ENCODE measurements around the gene NDUFA12.
A peak's percentile ranks its signal among the peaks of the same experiment; 100 is the strongest.

The NDUFA12 gene

DNA sequence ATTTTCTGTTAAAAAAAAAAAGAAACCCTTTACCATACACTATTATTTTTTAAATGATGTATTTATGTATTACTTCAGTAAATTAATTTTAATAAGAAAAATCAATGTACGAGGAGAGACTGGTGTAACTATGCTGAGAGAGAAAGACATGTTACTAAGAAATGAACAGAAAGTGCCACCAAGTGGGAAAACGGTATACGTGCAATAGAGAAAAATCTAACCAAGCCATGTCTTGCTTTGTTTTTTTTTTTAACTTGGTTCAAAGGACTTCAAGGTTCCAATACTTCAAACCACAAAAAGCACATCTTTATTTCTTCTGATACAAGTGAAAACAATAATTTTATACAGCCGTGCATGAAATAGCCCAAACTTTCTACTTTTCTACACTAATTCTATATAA is 22.9 kb downstream of the NDUFA12 start:
- DNase-seq (ENCODE audit: low spot score) = no peak

DNA sequence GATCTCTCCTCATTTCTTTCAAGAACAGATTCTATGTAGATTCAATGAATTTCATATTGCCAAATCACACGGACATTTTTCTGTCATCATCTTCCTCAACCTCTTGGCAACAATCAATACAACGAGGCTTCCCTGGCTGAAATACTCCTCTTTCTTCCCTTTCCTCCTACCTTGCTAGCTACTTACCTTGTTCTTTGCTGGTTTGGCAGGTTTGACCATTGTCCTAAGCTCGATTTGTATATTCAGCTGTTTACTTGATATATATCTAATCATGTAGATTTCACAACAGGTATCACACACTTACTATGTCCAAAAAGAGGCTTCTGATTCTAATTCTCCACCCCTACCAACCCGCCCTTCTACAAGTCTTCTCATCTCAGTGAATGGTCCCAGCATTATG is 23.6 kb downstream of the NDUFA12 start:
- no peak for DNase-seq (ENCODE audit: low spot score)

DNA sequence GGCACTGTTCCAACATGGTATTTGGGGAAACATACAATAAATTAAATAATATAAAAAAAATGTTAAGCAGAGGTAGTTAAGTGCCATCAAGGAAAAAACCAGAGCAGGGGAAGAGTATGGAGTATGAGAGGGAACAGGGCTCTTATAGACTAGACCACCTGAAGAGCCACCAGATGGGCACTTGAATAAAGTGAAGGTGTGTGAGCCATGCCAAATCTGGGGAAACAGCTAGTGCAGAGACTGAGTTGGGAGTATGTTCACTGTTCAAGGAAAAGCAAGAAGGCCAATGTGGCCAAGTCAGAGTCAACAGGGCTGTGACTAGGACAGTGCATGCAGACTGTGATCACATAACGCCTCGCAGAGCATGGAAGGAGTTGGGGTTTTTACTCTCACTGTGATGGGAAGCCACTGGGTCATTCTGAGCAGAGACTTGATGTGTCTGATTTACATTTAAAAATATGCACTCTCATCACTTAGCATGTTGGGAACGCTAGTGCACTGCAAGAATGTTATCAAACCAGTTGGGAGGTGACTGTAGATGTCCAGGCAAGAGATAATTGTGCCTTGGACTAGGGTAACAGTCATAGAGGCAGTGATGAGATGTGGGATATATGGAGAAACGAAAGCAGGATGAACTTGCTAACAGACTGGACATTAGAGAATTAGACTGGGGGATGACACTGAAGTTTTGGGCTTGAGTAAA is 25.6 kb downstream of the NDUFA12 start:
- no peak for DNase-seq (ENCODE audit: low spot score)

DNA sequence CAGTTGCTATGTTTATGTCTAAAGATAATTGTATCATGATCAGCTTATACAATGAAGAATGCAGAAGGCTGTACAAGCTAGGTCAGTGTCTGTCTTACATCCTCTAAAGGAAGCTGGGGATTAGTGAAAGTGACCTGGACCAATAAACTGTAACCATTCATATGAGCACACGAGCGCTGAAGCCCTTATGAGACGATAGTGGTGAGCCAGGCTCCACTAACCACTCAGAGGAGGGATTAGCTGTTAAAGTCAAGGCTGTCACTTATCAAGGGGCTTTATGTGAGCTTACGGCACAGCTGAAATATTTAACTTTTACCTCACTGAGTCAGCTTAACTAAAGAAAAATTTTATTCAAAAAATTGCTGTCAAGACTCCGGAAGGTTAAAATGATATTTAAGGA is 30.3 kb downstream of the NDUFA12 start:
- no peak for DNase-seq (ENCODE audit: low spot score)

DNA sequence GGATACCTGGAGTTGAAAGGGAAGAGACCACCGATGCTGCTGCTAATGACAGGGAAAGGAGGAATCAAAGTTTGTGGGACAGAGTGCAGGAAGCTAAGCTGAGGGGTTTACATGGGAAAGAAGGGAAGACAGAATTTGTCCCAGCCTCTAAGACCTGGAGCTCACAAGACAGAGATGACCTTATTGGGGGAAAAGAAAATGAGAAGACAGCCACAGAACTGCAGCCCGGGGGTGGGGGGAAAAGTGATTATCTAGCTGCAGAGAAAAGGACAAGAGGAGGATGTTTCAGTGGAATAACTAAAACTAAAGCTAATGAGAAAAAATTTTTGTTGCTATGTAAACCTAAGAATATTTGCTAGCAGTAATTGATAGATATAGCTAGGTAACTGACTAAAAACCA is 30.7 kb downstream of the NDUFA12 start:
- no peak for DNase-seq (ENCODE audit: low spot score)

DNA sequence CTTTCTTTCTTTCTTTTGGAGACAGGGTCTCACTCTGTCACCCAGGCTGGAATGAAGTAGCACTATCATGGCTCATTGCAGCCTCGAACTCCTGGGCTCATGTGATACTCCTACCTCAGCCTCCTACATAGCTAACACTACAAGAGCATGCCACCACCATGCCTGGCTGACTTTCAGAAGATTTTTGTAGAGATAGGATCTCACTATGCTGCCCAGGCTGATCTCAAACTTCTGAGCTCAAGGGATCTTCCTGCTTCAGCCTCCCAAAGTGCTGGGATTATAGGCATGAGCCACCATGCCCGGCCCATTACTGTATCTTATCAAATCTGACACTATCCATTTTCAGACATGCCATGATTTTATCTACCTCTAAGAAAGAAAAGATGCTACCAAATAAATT is 31.6 kb downstream of the NDUFA12 start:
- DNase-seq (ENCODE audit: low spot score) = no peak

DNA sequence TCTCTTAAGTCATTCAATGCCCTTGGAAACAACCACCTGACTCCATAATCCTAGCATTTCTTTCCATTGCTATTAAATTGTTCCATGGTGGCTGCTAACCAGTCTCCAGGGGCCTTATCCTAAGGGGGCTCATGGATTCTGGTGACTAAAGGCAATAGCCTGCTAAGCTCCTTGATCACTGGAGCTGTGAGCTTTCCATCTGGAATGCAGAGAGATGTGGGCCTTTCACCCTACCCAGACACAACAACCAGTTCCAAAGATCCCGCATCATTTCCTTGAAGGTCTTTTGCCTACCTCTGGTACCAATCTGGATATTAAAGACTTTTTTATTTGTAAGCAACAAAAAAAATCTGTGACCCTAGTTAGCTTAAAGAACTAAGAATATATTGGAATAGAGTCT is 32.9 kb downstream of the NDUFA12 start:
- no peak for DNase-seq (ENCODE audit: low spot score)

DNA sequence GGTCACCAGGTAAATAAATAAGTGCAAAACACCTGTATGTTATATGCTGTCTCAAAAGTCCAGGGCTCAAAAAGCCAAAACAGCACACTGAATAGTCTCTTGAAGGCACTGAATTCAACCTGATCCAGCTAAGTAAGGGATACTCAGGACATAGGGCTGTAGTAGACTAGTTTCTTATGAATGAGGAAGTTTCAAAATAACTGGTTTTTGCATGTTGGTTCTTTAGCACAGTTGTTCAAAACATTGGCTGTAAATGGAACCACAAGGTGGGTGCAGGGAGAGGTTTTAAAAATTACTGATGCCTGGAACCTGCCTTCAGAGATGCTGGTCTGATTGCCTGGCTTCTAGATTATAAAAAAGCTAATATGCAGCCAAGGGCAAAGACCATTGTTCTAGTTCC is 34.1 kb downstream of the NDUFA12 start:
- no peak for DNase-seq (ENCODE audit: low spot score)

DNA sequence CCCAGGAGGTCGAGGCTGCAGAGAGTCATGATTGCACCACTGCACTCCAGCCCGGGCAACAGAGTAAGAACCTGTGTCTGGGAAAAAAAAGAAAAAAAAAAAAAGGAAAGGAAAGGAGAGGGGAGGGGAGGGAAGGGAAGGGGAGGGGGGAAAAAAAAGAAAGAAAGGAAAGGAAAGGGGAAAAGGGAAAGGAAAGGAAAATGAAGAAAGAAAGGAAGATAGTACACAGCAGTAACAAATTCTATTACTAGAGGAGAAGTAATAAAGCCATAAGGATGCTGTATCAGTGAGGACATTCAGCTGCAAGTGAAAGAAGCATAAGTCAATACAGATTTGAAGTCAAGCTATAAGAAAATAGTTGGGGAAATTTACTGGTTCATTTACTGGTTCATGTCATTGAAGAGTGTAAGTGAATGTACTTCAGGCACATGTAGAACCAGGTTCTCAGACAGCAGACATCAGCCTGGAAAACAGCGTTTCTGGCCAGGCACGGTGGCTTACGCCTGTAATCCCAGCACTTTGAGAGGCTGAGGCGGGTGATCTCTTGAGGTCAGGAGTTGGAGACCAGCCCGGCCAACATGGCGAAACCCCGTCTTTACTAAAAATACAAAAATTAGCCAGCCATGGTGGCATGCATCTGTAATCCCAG is 37.4 kb downstream of the NDUFA12 start:
- DNase-seq (ENCODE audit: low spot score) = no peak

DNA sequence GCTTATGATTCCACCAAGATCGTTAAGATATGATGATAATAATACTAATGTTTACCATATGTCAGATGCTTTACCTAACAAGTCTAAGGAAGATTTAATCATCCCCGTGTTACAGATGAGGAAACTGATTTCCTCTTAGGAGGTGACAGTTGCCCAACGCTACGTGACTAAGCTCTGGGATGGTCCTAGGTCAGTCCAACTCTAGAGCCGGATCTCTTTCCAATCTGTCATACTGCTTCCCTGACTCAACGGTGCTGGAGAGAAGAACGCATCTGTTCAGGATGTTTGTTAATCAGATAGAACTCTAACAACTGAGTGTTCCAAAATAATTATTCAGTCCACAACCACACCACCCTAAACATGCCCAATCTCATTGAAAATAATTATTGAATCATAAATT is 39.8 kb downstream of the NDUFA12 start:
- no peak for DNase-seq (ENCODE audit: low spot score)

DNA sequence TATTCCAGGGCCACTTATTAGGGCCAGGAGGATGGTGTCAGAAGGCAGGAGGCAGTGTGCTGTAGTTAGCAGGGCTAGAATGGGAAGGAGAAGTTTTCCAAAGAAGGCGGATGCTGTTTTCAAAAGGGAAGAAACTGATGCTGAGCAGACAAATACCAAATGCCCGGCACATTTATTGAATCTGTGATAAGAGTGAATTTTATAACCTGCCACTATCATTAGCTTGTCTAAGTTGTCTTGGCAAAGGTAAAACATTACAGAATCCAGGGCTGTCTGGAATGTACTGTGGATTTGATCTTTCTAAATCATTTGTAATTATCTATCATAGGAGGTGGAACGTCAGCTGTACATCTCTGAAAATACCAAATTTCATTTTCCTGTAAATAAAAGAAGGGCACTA is 40.8 kb downstream of the NDUFA12 start:
- DNase-seq (ENCODE audit: low spot score) = no peak

DNA sequence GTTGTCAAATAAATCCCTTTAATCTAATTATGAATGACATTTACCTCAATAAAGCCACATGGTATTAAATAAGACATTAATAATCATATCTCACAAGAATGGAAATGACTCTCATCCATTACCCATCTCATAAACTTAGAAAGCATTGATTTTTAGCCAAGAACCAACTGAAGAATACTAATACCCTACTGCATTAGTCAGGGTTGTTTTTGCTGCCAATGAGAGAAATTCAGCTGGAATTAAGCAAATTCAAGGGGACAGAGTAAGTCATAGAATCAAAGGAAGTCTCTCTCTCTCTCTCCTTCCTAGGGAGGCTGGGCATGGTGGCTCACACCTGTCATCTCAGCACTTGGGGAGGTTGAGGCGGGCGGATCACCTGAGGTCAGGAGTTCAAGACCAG is 41.6 kb downstream of the NDUFA12 start:
- DNase-seq (ENCODE audit: low spot score) = no peak

DNA sequence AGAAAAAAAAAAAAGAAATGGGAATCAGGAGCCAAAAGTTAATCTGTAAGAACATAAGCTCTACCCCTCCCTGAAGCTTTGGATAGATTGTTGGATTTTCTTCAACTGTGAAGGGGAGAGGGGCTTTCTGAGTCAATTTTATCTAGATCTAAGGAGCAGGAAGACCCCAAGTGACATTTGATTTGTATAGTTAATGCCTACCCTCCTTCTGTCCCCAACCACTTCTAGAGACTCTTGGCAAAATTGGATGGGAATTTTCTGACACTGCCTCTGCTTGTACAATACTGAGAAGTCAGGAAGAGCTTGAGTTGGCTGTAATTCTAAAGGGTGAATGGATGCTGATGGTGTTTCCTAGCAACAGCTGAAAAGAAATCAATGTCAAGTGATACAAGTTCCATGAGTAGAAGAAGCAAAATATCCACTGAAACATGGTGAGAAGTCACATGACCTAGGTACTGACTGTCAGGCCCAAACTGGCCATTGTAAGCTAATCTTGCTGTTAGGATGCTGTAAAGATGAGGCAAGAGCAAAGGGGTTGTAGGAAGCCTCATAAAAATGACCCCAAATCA is 42.2 kb downstream of the NDUFA12 start:
- no peak for DNase-seq (ENCODE audit: low spot score)

DNA sequence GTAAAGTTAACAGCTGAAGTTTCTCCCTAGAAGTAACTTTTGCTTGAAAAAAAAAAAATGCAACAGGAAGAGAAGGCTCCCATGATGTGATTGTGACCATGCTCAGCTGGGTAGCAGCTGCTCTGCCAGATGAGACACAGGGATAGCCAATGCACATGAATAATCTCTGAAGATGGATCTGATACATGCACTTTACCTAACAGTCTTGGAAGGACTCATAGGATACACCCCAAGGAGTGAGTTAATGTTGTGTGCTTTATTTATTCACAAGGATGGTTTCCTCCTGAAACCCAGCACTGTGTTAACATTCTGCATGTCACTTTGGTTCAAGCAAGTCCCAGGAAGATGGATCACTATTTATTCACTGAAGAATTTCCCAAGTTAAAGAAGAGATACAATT is 46.5 kb downstream of the NDUFA12 start:
- no peak for DNase-seq (ENCODE audit: low spot score)

DNA sequence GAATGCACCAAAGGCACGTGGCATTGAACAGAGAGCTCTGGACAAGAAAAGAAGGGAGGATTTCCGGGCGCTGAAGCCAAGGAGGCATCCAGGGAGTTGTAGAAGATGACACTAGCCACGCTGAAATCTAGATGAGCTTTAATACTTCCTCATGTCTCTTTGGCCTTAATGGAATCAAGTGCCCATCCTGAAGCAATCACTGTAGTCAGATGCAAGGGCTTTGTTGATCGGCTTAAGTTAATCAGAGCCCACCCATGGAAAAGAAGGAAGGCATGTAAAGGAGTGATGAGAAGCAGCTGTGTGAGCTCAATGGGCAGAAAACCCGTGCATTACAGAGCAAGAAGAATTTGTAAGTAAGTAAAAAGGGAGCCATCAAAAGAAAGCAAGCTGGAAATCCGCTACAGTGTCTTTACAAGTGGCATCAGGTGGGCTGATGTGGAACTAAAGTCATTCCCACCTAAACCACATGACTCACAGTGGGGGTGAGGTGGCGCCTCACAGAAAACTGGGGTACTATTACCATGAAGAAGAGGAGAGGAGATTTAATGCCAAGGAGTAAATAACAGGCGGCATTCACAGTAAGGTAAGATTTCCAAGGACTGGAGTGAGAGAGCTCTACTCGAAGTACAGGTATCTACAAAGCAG is 48.4 kb downstream of the NDUFA12 start:
- no peak for DNase-seq (ENCODE audit: low spot score)

DNA sequence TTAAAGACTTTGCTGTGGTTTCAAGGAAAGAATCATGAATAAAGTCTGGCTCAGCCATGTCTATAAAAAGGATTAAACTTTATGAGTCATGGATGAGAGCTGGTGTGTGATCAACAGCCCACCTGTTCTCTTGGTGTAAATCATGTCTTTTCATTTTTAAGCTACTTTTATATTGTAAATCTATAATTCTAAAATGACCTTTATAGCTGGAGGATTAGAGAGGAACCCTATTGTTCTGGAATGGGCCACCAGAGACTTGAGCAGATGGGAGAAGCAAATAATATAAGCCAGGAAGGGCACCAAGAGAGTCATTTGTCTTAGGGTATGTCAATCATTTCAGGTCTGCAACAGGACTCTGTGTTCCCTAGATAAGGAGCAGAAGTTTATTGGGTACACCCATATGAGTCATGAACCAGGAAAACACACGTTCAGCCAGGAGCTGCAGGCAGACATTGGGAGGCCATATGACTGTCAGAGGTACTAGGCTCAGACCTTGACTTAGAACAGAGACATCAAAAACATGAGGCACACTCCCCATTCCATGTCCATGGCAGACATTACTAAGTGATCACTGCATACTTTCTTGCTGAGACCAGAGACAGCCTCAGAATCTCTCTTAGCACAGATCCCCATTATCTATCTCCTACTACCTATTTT is 49.3 kb downstream of the NDUFA12 start:
- DNase-seq (ENCODE audit: low spot score) = peak; percentile 58

DNA sequence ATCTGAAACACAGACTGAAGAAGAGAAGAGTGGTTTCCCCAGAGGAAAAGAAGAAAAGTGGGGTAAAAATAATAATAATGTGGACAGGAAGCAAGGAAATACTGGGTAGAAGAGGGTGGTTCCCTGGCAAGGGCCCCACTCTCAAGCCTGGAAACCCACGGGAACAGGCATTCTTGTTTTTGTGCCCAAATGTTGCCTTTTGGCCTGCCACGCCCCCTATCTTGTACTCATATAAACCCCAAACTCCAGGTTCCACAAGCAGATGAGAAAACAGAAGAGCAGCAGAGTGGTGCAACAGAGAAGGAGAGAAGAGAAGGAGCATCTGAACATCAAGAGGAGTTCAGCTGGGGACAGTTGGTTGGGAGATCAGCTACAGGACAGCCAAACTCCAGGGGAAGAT is 51.2 kb downstream of the NDUFA12 start:
- DNase-seq (ENCODE audit: low spot score) = no peak

DNA sequence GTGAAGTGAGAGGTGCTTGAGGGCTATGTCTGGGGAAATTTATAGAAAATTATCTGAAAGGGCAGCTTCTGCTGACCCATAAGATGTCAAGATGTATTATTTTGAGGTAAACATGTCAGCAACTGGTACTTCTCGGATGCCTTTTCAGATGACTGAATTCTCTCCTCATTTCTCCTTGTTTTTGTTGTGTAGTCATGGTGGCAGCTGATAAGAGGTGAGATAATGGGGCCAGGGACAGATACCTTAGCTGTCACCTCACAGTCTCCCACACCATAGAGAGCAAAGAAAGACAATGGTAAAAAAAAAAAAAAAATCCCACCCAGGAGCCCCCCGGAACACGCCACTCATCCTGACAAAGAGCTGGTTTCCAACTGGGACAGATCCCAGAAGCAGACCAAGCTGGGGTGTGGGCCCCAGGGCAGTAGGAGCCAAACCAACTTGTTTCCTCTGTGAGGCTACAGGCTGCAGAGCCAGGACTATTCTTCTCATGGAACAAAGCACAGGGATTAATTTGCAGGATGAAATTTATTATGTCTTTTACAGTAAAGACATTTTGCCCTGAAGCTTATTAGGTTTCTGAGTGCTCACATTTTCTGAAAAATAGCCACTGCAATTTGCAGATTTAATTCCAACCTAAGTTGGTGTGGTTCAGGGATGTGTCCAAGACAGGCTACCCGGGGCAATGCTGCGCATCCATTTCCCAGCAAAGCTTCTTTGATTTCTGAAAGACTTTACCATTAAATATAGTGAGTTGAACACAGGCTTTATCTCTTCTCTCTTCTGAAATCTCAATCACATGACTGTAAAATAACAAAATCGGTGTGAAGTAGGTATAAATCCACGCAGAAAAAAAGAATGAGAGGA is 52.2 kb downstream of the NDUFA12 start:
- no peak for DNase-seq (ENCODE audit: low spot score)

DNA sequence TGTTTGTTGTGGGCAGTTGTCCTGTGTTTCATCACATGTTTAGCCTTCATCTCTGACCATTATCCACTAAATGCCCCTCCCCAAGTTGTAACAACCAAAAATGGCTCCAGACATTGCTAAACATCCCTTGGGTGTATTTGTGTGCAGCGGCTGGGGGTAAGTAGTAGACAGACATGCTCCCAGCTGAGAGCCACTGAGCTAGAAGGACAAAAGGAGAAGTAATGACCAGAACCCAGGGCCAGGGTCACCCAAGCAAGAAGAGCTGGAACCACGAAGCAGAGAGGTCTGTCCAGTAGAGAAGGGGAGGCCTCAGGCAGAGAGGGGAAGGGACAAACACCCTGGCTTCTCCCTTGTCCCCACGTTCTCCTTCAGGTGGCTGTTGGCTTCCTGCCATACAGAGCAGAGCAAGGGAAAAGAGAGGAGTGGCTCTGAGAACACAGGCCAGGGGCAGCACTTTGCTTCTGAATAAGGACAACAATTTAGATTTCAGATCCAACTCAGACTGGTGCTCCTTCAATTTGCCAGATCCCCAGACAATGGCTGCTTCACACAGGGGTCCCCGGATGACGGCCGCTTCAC is 55.2 kb downstream of the NDUFA12 start:
- no peak for DNase-seq (ENCODE audit: low spot score)

DNA sequence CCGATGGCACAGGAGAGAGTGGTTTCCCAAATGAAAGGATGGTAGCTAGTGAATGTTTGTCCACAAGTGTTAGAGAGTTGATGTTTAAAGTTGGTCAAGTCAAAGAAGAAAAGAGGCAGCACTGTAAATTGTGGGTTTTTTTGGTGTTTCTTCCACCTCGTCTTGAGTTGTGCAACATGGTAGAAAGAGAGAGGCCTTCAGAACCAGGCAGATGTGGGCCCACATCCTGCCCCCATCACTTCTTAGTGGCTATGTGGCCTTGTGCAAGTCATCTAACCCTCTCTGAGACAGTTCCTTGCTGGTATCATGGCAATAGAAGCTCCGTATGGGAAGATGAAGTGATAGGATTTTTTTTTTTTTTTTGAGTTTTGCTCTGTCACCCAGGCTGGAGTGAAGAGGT is 60.8 kb downstream of the NDUFA12 start:
- no peak for DNase-seq (ENCODE audit: low spot score)

DNA sequence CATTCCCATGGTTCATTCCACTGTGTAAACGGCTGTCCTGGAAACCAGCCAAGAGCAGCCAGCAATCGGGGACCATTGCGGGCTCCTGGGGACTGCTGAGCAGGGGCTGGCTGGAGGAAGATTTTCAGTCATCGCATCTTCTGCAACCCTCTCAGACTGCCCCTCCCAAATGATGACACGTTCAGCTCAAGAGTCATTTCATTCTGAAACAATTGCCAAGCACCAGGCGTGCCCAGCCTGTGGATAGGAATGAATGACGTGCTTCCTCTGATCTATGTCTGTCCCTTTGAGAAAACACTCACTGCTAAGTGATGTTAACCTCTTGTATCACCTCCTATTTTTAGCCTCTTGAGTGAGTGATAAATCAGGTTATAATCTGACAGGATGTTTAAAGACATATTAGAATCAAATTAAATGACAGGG is 62.0 kb downstream of the NDUFA12 start:
- DNase-seq (ENCODE audit: low spot score) = no peak

Measured in hematopoietic multipotent progenitor cell treated with erythropoietin and hydrocortisone succinate and interleukin-3 and kit ligand, for 15 days (in vitro differentiated cells).